Left renal cortex interstitium (tissue), 4 donors: ENCODE results near the gene ASPHD2. TPM values are rescaled to one million over a fixed set of nuclear protein-coding genes. Genes with fewer than 3 reads are reported as not detected.
"Not testable (repeated sequence)": the region's sequence is repeated elsewhere in the genome, so short reads cannot be mapped to it uniquely, and the experiment has no call there.

Source experiments
- DNase-seq, 4 donors: peaks; one replicate each; pipeline ENCODE4 v3.0.0-alpha.2; 2013; ENCODE audit warnings: low read depth in 4 of 4, low spot score in 2 of 4, missing footprints in 1 of 4
- polyA plus RNA-seq, 4 donors: library from polyadenylated mRNA; unstranded; fragments of 120-200 nt; gene quantifications; one replicate each; pipeline ENCODE4 v1.2.1, GENCODE V29; 2013; ENCODE audit not compliant: insufficient read length in 4 of 4

The ASPHD2 gene, protein sequence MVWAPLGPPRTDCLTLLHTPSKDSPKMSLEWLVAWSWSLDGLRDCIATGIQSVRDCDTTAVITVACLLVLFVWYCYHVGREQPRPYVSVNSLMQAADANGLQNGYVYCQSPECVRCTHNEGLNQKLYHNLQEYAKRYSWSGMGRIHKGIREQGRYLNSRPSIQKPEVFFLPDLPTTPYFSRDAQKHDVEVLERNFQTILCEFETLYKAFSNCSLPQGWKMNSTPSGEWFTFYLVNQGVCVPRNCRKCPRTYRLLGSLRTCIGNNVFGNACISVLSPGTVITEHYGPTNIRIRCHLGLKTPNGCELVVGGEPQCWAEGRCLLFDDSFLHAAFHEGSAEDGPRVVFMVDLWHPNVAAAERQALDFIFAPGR
- polyA plus RNA-seq: 1 to 10 TPM; 3.9 to 4.6 (median 4.2) TPM

DNA sequence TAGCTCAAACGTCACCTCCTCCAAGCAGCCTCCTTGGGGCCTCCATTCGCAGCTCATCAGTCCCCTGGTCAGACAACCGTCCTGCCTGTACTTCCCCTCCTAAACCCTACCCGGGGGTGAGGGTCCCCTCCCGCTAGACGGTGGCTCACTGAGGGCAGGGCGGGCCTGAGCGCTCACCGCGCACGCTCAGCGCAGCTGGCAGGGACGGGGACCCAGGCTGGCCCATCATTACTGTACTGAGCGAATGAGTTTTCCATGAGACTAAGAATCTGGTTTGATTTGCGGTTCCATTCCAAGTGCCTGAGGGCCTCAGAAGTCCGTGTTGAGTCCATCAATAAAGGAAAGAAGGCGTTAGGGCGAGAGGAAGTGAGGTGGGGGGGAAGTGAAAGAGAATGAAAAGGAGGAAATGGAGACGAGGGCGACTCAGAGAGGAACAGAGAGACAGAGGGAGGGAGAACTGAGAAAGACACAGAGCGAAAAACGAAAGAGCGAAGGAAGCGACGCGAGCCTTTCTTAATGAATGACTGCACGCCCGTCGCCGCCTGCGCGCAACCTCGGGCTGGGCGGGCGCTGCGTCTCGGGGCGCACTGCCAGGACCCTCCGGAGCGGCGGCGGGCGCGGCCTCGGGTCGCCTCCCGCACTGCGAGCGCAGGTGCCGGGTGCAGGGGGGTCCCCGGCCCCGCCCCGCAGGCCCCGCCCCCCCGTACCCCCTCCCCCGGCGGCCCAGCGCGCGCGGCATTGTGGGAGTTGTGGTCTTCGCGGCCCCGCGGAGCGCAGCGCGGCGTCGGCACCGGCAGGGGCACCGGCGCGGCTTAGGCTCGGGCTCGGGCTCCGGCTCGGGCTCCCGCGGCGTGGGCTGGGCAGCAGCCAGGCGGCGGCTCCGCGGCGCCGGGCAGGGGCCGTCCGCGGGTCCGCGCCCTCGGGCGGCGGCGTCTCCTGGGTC, at the start of gene ASPHD2:
Gene ASPHD2 (plus strand): TSS at position 746 of the 943 bp plus-strand sequence. CDS start 4,356 bp downstream, outside the sequence.
- DNase-seq: peak; percentile 13 to 51 (median 38)

GRCh38 chr22:26380072-26380830, 48.8 kb upstream of the ASPHD2 start:
- DNase-seq: no peak

DNA sequence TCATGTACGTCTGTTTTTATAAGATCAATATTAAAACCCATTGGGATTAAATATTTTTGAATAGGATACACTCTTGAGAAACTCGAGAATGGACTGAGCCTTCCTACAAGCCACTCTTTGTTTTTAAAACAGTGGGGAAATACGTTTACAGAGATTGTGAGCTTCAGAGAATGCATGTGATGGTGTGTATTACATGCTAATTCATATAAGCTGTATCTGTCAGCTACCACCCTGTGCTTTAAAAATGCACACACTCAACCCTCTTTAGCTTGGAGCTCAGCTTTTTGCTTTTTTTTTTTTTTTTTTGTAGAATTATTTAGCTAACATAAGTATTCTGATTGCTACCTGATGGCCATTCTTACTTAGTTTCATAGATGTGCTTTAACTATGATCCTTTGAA, 46.3 kb upstream of the ASPHD2 start:
- DNase-seq: no peak

DNA sequence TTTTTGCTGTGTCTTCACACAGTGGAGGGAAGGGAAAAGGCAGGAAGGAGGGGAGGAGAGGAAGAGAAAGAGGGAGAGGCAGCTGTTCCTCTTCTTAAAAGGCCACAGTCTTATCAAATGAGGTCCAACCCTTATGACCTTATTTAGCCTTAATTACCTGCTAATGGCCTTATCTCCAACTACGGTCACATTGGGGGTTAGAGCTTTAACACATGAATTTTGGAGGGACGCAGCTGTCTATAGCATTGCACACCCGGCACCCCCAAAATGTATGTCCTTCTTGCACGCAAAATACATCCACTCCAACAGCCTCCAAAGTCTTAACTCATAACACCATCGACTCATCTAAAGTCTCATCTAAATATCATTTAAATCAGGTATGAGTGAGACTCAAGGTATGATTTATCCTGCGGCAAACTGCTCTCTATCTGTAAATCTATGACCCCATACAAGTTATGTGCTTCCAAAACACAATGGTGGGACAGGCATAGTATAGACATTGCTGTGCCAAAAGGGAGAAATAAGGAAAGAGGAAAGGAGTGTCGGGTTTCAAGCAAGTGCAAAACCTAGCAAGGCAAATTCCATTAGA, 45.0 kb upstream of the ASPHD2 start:
- no peak for DNase-seq

DNA sequence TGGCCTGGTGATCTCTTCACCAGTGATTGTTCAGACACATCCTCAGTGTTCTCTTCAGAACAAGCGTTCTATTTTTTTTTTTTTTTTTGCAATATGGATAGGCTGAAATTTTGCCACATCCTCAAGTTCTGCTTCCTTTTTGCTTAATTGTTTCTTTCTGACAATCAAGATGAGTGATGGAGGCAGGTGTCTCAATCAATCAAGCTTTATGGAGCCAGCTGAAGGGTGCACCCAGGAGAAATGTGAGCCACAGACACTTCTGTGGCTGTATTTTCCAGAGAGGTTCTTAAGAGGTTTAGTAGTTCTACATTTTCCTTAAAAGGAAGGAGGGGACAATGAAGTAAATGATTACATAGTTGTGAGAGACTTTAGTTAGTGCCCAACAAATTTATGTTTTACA, 43.9 kb upstream of the ASPHD2 start:
- DNase-seq: no peak

DNA sequence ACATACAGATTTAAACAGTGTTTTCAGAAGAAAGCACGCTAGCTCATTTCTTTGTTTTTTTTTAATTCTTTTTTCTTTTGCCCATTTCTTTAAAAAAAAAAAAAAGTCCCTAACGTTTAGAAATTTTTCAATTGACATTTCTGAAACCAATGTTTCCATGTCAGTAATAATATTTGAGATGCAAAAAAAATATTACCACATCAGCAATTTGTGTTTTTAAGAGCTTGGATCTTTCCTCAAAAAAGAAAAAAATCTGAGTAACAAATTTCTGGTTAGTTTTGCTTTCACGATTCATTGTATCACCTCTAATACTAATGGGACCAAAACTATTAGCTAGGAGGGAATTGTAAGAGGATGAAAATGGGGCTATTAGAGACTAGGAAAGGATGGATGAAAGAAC, 39.9 kb upstream of the ASPHD2 start:
- no peak for DNase-seq

DNA sequence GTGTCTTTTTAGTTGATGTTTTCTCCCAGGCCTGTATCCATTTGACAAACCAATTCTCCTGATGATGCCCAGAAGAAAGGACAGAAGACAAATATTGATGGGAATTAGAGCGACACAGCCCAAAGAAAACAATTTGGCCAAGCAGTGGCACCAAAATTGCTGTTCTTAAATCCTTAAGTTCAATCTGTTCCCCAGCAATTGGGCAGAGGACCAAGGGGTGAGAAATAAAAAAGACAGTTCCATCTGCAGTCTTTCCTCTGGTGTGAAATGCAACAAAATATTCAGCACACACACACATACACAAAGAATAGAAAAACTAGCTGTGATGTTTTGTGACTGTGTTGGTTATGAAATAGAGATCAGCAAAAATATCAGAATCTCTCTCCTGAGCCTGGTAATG, 38.0 kb upstream of the ASPHD2 start:
- no peak for DNase-seq

DNA sequence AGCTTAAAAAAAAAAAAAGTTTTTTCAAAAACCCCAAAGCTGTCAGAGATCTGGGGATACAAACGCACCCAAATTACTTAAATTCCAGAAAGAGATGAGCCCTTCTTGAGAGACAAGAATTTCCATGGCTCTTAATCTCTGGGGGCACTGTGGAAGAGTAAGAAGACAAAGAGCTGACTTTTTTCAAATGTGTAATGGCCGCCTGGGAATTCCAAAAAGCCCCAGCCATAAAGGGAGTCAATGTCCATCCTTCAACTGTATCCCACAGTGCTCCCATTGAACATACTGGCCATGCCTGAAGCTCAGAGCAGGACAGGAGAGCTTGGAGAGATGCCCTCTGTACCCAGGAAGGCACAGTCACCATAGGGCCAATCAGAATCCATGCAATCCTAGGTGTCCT, 37.4 kb upstream of the ASPHD2 start:
- no peak for DNase-seq

GRCh38 chr22:26393929-26394328, 35.1 kb upstream of the ASPHD2 start:
- DNase-seq: no peak

DNA sequence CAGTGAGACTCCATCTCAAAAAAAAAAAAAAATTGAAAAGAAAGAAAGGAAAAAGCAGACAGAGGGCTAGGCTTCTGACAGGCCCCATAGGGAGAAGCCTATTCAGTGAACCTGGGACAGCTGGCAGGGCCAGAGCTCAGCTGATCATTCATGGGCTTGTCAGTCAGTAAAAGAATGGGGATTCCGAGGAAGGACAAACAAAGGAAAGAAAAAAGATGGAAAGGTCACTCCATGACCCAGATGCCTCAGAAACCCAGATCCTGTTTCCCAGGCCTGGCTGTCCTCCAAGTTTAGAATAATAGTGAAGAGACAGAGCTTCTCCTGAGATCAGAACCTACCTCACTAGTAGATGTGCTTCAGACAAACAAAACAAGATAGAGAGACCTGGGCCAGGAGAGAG, 34.3 kb upstream of the ASPHD2 start:
- peak in 1 of 4 donors; percentile 24 for DNase-seq

- no peak for DNase-seq
Measured at GRCh38 chr22:26395926-26396325, 33.1 kb upstream of the ASPHD2 start.

GRCh38 chr22:26398741-26399153, 30.3 kb upstream of the ASPHD2 start:
- DNase-seq: peak in 1 of 4 donors; percentile 44

DNA sequence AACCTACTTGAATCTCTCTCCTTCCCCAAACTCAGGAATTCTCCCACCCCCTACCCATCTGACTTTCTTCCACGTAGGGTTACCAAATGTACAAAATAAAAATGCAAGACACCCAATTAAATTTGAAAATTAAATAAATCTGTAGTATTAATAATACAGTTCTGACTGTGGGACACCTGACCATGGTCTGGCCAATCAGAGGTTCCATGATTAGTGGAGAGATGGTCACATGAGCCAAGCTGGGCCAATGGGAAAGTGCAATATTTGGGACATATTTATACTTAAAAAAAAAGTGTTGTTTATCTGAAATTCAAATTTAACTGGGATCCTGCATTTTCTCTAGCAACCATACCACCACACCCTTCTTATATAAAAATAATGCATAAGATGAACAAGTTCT, 29.8 kb upstream of the ASPHD2 start:
- no peak for DNase-seq

DNA sequence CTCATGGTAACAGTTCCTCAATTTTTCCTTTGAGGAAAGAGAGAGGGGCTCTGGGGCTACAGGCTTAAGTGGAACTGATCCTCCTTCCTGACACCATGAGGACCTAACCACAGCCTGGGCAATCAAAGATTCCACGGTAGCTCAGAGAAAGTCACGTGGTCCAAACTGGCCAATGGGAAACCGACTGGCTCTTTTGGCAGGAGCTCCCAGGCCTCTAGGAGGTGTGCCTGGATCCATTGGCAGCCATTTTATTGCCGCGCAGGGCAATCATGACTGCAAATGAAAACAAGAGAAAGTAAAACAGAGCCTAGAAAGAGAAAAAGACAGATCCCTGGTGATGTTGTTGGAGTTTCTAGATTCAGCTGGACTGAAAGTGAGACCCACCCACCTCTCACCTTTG, 27.3 kb upstream of the ASPHD2 start:
- DNase-seq: no peak

- DNase-seq: no peak
Measured at GRCh38 chr22:26404851-26405421, 24.1 kb upstream of the ASPHD2 start.

- DNase-seq: no peak
Measured at GRCh38 chr22:26406118-26406517, 22.9 kb upstream of the ASPHD2 start.

DNA sequence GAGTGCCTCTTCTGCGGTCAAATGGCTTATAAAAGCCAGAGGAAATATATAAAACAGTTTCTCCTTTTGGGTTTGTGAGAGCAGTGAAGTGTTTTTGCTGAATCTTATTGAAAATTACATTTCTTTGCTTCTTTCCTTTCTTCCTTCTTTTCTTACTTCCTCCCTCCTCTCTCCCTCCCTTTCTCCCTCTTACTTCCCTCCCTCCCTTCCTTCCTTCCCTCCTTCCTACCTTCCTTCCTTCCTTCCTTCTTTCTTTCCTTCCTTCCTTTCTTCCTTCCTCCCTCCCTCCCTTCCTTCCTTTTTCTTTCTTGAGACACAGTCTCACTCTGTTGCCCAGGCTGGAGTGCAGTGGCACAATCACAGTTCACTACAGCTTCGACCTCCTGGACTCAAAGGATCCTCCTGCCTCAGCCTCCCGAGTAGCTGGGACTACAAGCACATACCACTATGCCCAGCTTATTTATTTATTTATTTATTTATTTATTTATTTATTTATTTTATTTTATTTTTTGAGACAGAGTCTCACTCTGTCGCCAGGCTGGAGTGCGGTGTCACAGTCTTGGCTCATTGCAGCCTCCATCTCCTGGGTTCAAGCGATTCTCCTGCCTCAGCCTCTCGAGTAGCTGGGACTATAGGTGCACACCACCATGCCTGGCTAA, 20.4 kb upstream of the ASPHD2 start:
- not testable (repeated sequence) for DNase-seq

DNA sequence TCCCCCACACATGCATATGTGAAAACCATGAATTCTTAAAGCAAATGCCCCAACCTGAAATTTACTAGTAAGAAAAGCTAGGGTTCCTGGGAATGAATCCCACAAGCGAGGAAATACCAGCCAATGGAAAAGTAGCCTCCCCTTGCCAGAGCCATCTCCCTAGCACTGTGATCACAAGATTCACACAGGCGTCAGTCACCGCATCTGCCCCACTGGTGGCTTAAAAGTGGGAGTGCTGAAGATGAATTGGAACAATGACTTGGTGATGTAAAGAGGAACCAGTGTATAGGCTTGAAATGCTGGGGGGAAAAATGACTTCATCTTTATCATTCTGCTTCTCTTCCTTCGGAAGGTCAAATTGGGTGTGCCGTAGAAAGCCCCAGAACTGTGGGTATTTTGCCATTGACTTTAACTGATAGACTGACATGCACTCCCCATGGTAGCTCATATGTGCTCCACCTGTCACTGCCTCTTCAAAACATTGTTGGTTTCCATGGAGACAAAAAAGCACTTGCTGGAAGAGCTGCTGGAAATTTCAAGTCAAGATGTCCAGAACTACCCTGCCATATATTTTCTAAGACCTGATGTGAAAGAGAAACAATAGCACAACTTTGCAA, 19.2 kb upstream of the ASPHD2 start:
- no peak for DNase-seq

- no peak for DNase-seq
Measured at GRCh38 chr22:26410386-26410785, 18.7 kb upstream of the ASPHD2 start.
